ENCODE data around the gene IFNGR2. TPM values are rescaled to one million over a fixed set of nuclear protein-coding genes. Genes with fewer than 3 reads are reported as not detected.

Gene IFNGR2
- total and polyA plus RNA-seq, 2 of the 4 experiments (the other 2 are of a cell fraction) = 66.0 to 73.8 TPM

- Histone ChIP-seq H3K23ac (ENCODE audit: low read depth, low read length) (no peak overlapping the region), H3K4me1 (ENCODE audit: control insufficient read depth, insufficient read depth, low read length) (peaks cover 10% of the 10 kb centered on the region), H2BK5ac (ENCODE audit: low read depth, low read length, poor library complexity, severe bottlenecking) (no peak overlapping the region), H2BK15ac (ENCODE audit: low read depth, low read length) (no peak overlapping the region), H2BK120ac (ENCODE audit: low read depth, low read length) (no peak overlapping the region), H3K9me1 (ENCODE audit: insufficient read depth, low read length) (no peaks in the 10 kb centered on the region), H2AFZ (replicated peaks; ENCODE audit: low read length, poor library complexity) (no peak overlapping the region), H3K27me3 (ENCODE audit: control insufficient read depth, insufficient read depth, low read length) (no peaks in the 10 kb centered on the region), H3K4ac (ENCODE audit: low read depth, low read length) (no peak overlapping the region), H3K18ac (ENCODE audit: low read depth, low read length) (no peak overlapping the region), H3K27ac (ENCODE audit: insufficient read depth, low read length) (no peak overlapping the region), H3K9ac (ENCODE audit: low read depth, low read length) (no peak overlapping the region), H2AK5ac (ENCODE audit: low read depth, low read length) (no peak overlapping the region), H3K4me3 (ENCODE audit: insufficient read depth, low read depth, low read length) (no peak overlapping the region), H4K5ac (ENCODE audit: low read depth, low read length) (no peak overlapping the region), H3K4me2 (ENCODE audit: low read depth, low read length) (no peak overlapping the region), H4K20me1 (ENCODE audit: insufficient read depth, low read length) (peaks cover 10% of the 10 kb centered on the region), H3K56ac (ENCODE audit: extremely low read depth, insufficient read depth, low read length) (no peak overlapping the region), H2AK9ac (replicated peaks; ENCODE audit: low read depth, low read length, poor library complexity) (no peak overlapping the region), H3K36me3 (ENCODE audit: control insufficient read depth, insufficient read depth, low read length) (peaks cover 59% of the 10 kb centered on the region), H4K8ac (ENCODE audit: low read depth in 2 of 2, low read length in 2 of 2) (no peak overlapping the region), H4K91ac (ENCODE audit: insufficient read depth, low read depth, low read length) (no peak overlapping the region), H3K9me3 (ENCODE audit: control insufficient read depth, insufficient read depth, low read length) (no peaks in the 10 kb centered on the region), H2BK20ac (ENCODE audit: low read depth, low read length) (no peak overlapping the region), H3K14ac (replicated peaks; ENCODE audit: low read depth, low read length) (no peak overlapping the region), H3K79me1 (ENCODE audit: low read depth in 1 of 2, low read length in 2 of 2) (peaks cover 26 to 47% of the 10 kb centered on the region in 2 experiments)
- DNase-seq = no peak
- CTCF ChIA-PET = no interaction called here
- dilution Hi-C loops (cut with HindIII; ENCODE audit: low sequenced_read_pairs, unreplicated experiment) (no loop called here), intact Hi-C loops (cut with micrococcal nuclease) (no loop called here), in situ Hi-C loops (cut with MboI; ENCODE audit: low sequenced_read_pairs) (loop anchor here (25.0 kb wide), 1 partner anchor 596 kb away; no protein-coding TSS in a partner anchor)
- WGBS, 2 experiments (ENCODE audit: extremely low coverage in 2 of 2, insufficient read length in 1 of 2) = no CpG with 5 or more reads among the region's 8 CpGs
- no peak for ATAC-seq (ENCODE audit: low read depth)
- no TSS peak for BruUV-seq (replicated peaks)
- TF ChIP-seq NFE2L2 (IDR thresholded peaks at IDR 0.05; ENCODE audit: low read depth, low read length) (no peak), BHLHE40 (IDR thresholded peaks at IDR 0.05; ENCODE audit: low read depth, low read length) (no peak), POLR2A (IDR thresholded peaks at IDR 0.05; ENCODE audit: low read depth, low read length) (no peak), CEBPB (IDR thresholded peaks at IDR 0.05; ENCODE audit: low read depth, low read length) (no peak), FOS (IDR thresholded peaks at IDR 0.05; ENCODE audit: low read depth, low read length) (no peak), RCOR1 (IDR thresholded peaks at IDR 0.05; ENCODE audit: insufficient replicate concordance, low read length) (no peak), CTCF (conservative IDR thresholded peaks at IDR 0.05; ENCODE audit: low read depth, low read length) (no peak), CHD1 (IDR thresholded peaks at IDR 0.05; ENCODE audit: low read depth, low read length) (no peak), MAFK (IDR thresholded peaks at IDR 0.05; ENCODE audit: low read depth, low read length) (no peak), USF2 (IDR thresholded peaks at IDR 0.05; ENCODE audit: low read depth, low read length) (no peak), MAZ (IDR thresholded peaks at IDR 0.05; ENCODE audit: borderline replicate concordance, low read depth, low read length) (no peak), MXI1 (IDR thresholded peaks at IDR 0.05; ENCODE audit: borderline replicate concordance, low read depth, low read length) (no peak), SMC3 (IDR thresholded peaks at IDR 0.05; ENCODE audit: low read depth, low read length) (no peak), ELK1 (IDR thresholded peaks at IDR 0.05; ENCODE audit: borderline replicate concordance, low read depth, low read length) (no peak), RFX5 (IDR thresholded peaks at IDR 0.05; ENCODE audit: low read depth, low read length) (no peak), RAD21 (IDR thresholded peaks at IDR 0.05; ENCODE audit: low read length) (no peak)
- POLR2A ChIA-PET (ENCODE audit: unreplicated experiment) = no interaction called here
Measured at GRCh38 chr21:33433001-33433400, 29.8 kb downstream of the IFNGR2 start.
